Ishikawa (cell line): ENCODE measurements around the gene SEC24D.

Experiments used
- CEBPB ChIP-seq: IDR thresholded peaks from 2 replicates; pipeline ENCODE4 v1.6.1; 2012
- CREB1 ChIP-seq: IDR thresholded peaks from 2 replicates; pipeline ENCODE4 v1.6.1; 2012; ENCODE audit warnings: low read depth
- EGR1 ChIP-seq: IDR thresholded peaks from 2 replicates; pipeline ENCODE4 v1.6.1; 2012
- EP300 ChIP-seq: IDR thresholded peaks from 2 replicates; pipeline ENCODE4 v1.6.1; 2012; ENCODE audit warnings: borderline replicate concordance
- FOXM1 ChIP-seq: IDR thresholded peaks from 2 replicates; pipeline ENCODE4 v1.6.1; 2012; ENCODE audit warnings: low read depth, borderline replicate concordance
- MAX ChIP-seq: IDR thresholded peaks from 2 replicates; pipeline ENCODE4 v1.6.1; 2012
- NFIC ChIP-seq: IDR thresholded peaks from 2 replicates; pipeline ENCODE4 v1.6.1; 2012
- RAD21 ChIP-seq: IDR thresholded peaks from 2 replicates; pipeline ENCODE4 v1.6.1; 2012; ENCODE audit warnings: low read depth
- TAF1 ChIP-seq: IDR thresholded peaks from 2 replicates; pipeline ENCODE4 v1.6.1; 2012; ENCODE audit warnings: low read depth, mild to moderate bottlenecking
- TCF12 ChIP-seq: IDR thresholded peaks from 2 replicates; pipeline ENCODE4 v1.6.1; 2012; ENCODE audit warnings: low read depth
- USF1 ChIP-seq: IDR thresholded peaks from 2 replicates; pipeline ENCODE4 v1.6.1; 2012
- YY1 ChIP-seq: IDR thresholded peaks from 2 replicates; pipeline ENCODE4 v1.6.1; 2012; ENCODE audit warnings: low read depth
- ZBTB7A ChIP-seq: IDR thresholded peaks from 2 replicates; pipeline ENCODE4 v1.6.1; 2012; ENCODE audit warnings: low read depth
- TF ChIP-seq, protein P1 (sequence below): IDR thresholded peaks from 2 replicates; pipeline ENCODE4 v1.6.1; 2012; ENCODE audit warnings: low read depth, mild to moderate bottlenecking

DNA sequence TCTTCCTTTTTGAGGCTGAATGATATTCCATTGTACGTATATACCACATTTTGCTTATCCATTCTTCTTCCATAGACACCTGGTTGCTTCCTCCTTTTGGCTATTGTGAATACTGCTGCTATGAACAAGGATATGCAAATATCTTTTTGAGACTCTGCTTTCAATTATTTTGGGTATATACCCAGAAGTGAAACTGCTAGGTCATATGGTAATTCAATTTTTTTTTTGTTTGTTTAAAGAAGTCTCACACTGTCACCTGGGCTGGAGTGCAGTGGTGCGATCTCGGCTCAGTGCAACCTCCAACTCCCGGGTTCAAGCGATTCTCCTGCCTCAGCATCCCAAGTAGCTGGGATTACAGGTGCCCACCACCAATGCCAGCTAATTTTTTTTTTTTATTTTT is 75.4 kb downstream of the SEC24D start:
- TF ChIP-seq MAX: no peak
- TF ChIP-seq YY1: no peak
- TF ChIP-seq CREB1: no peak
- no peak for TF ChIP-seq EP300
- TF ChIP-seq NFIC: no peak
- no peak for TF ChIP-seq EGR1
- TF ChIP-seq, protein P1, sequence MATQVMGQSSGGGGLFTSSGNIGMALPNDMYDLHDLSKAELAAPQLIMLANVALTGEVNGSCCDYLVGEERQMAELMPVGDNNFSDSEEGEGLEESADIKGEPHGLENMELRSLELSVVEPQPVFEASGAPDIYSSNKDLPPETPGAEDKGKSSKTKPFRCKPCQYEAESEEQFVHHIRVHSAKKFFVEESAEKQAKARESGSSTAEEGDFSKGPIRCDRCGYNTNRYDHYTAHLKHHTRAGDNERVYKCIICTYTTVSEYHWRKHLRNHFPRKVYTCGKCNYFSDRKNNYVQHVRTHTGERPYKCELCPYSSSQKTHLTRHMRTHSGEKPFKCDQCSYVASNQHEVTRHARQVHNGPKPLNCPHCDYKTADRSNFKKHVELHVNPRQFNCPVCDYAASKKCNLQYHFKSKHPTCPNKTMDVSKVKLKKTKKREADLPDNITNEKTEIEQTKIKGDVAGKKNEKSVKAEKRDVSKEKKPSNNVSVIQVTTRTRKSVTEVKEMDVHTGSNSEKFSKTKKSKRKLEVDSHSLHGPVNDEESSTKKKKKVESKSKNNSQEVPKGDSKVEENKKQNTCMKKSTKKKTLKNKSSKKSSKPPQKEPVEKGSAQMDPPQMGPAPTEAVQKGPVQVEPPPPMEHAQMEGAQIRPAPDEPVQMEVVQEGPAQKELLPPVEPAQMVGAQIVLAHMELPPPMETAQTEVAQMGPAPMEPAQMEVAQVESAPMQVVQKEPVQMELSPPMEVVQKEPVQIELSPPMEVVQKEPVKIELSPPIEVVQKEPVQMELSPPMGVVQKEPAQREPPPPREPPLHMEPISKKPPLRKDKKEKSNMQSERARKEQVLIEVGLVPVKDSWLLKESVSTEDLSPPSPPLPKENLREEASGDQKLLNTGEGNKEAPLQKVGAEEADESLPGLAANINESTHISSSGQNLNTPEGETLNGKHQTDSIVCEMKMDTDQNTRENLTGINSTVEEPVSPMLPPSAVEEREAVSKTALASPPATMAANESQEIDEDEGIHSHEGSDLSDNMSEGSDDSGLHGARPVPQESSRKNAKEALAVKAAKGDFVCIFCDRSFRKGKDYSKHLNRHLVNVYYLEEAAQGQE: no peak
- TF ChIP-seq RAD21: no peak
- no peak for TF ChIP-seq CEBPB
- no peak for TF ChIP-seq TCF12
- TF ChIP-seq TAF1: no peak
- no peak for TF ChIP-seq USF1
- no peak for TF ChIP-seq ZBTB7A
- no peak for TF ChIP-seq FOXM1
